IPS DF 6.9 (cell line): ENCODE measurements around the gene FGFR4.

Experiments
- DNase-seq: peaks from one replicate; pipeline ENCODE4 v3.0.0-alpha.2; 2013; ENCODE audit warnings: low read depth, low spot score
- H3K27ac ChIP-seq: one replicate; pipeline ENCODE4 v1.5.1; 2013; ENCODE audit warnings: low read length, control low read depth
- H3K27me3 ChIP-seq: 2 replicates; pipeline ENCODE4 v1.6.1; 2013; ENCODE audit warnings: mild to moderate bottlenecking, low read length; ENCODE audit not compliant: control insufficient read depth, insufficient read depth
- H3K36me3 ChIP-seq: 2 replicates; pipeline ENCODE4 v1.6.1; 2013; ENCODE audit warnings: low read length; ENCODE audit not compliant: control insufficient read depth, insufficient read depth
- H3K4me1 ChIP-seq: 2 replicates; pipeline ENCODE4 v1.6.1; 2013; ENCODE audit warnings: low read length; ENCODE audit not compliant: control insufficient read depth, insufficient read depth
- H3K4me3 ChIP-seq: 2 replicates; pipeline ENCODE4 v1.5.1; 2013; ENCODE audit warnings: mild to moderate bottlenecking, low read length
- H3K9me3 ChIP-seq: 2 replicates; pipeline ENCODE4 v1.6.1; 2013; ENCODE audit warnings: low read length, inconsistent platforms; ENCODE audit not compliant: control insufficient read depth, insufficient read depth
- WGBS: extraction: QIAGEN DNeasy Blood & Tissue Kit; methylation state at CpG from one replicate; pipeline ENCODE4 v1.1.7; 2013; ENCODE audit warnings: mixed read lengths, missing lambda C conversion rate; ENCODE audit not compliant: insufficient read length, insufficient coverage; 5-methylcytosine and 5-hydroxymethylcytosine counted together

The FGFR4 gene

DNA sequence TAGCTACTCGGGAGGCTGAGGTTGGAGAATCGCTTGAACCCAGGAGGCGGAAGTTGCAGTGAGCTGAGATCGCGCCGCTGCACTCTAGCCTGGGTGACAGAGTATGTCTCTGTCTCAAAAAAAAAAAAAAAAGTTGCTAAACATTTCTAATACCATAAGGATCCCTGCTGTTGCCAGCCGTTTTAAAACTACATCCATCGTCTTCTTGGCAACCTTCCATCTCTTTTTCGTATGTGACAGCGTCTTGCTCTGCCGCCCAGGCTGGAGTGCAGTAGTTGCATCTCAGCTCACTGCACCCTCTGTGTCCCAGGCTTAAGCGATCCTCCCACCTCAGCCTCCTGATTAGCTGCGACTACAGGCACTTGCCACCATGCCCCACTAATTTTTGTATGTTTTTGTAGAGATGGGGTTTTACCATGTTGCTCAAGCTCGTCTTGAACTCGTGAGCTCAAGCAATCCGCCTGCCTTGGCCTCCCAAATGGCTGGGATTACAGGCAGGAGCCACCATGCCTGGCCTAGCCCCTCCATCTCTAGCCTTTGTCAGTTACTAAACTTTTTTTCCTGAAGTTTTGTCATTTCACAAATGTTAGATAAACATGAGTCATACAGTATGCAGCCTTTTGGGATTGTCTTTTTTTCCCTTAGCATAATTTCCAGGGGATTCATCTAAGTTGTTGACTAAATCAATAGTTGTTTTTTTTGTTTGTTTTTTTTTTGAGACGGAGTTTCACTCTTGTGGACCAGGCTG lies 60.4 kb downstream of the FGFR4 start:
- WGBS: no CpG with 5 or more reads among the region's 17 CpGs
- no peaks in the 10 kb centered on the region for H3K4me1 ChIP-seq
- no peaks in the 10 kb centered on the region for H3K27me3 ChIP-seq
- H3K27ac ChIP-seq: no peak overlapping the region
- H3K9me3 ChIP-seq: no peaks in the 10 kb centered on the region
- H3K36me3 ChIP-seq: peaks cover 10% of the 10 kb centered on the region
- no peak for DNase-seq
- H3K4me3 ChIP-seq: no peak overlapping the region
